Measurements from ENCODE around the gene AAGAB.

The AAGAB gene

GRCh38 chr15:67207555-67208207 lies 46.8 kb downstream of the AAGAB start:
- no peak for DNase-seq

GRCh38 chr15:67202991-67203390 lies 51.5 kb downstream of the AAGAB start:
- DNase-seq: no peak

- no peak for DNase-seq
Observed at GRCh38 chr15:67202091-67202490, 52.4 kb downstream of the AAGAB start.

DNA sequence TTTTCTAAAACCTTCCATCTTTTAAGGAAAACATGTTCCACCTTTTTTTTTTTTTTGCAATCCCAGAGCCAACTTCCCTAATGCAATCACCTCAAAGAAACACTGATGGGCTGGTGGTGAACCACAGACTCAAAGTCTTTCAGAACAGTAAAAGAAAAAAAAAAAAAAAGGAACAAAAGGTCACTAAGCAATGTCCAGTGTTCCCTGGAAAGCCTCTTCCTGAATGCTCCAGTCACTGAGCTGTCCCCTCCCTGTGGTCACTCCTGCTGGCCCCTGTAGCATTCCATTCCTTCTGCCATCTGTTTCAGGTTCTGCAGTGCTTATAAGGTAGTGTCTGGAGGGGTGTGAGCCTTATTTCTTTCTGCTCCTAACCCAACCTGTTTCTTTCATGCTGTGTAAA lies 53.3 kb downstream of the AAGAB start:
- no peak for DNase-seq

DNA sequence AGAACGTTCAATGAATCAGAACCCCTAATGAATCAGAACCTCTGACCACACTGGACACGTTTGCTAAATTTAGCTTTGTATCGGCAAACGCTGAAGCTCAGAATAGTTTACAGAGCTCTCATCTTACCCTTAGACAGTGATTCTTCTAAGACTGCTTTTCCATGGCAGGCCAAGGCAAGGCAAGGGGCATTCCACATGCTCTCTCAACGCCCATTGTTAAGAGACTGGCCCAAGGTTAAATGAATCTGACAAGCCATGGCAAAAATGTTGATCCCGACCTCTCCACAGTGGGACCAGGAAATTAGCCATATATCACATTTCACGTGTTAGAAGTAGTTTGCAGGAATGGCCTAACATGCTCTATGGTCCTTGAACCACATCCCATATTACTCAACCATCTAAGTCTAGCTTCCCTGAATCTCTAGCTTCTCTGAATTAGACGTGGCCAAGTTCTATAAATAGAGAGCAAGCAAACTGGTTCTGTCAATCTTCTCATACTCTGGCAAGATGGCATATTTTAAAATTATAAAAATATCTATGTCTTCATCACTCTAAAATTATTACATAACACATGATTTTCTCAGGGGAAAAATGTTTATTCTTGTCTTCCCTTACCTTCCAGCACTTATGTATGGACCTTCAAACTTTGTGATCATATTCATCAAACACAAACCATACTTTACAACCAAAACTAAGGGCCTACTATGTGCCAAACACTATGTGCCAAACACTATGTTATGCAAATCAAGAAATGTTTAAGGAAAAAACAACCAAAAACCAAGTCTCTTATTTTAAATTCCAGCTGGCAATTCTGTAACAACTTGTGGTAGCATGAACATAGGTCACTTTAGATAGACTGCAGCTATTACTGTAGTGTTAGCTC lies 54.3 kb downstream of the AAGAB start:
- DNase-seq: no peak

DNA sequence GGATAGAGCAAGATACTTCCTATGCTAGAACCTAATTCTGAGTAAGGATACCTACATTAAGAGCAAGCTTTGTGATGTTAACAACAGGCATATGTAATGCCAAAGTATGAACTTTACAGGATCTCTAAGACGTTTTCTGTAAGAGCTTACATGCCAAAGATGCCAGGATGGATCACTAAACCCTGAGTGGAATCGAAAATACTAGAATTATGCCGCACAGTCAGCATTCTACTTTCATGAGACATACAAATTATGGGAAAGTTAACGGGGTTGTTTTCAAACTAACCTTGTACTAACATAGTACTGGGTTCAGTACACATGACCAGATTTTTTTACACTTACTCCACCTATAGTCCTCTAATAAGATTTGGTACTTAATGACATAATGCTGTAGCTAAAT lies 55.1 kb downstream of the AAGAB start:
- no peak for DNase-seq

- DNase-seq: no peak
Observed at GRCh38 chr15:67198157-67198754, 56.2 kb downstream of the AAGAB start.

DNA sequence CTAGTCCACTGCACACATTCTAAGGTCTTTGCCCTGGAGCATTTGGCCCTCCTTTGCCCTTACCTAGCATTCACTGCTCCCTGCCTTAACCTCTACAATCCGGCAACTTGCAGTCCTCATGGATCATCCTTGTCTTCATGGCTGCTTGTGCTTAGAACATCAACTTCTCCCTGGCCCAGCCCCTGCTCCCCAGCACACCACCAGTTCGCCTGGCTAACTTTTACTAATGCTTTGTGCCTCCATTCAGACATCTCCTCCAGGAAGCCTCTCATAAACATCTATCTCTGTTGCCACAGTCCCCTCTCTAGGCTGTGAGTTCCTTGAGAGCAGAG lies 57.1 kb downstream of the AAGAB start:
- no peak for DNase-seq

GRCh38 chr15:67196672-67197363 lies 57.6 kb downstream of the AAGAB start:
- no peak for DNase-seq

- DNase-seq: no peak
Observed at GRCh38 chr15:67196222-67196621, 58.2 kb downstream of the AAGAB start.

DNA sequence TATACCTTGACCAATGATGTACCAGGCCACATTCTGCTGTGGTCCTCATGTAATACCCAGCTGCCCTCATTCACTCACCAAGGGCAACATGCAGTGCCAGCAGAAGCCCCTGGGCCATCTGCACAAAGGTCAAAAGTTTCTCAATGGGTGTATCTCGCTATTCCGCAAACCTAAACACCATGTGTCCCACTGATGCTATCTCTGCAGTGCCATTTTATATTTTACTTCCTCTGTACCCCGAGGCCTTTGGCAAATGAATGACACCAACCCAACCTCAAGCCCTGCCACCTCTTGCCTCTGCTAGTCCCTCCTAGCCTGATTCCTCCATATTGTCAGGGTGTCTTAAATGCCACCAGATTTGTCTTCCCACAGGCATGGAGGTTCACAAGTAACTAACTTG lies 59.2 kb downstream of the AAGAB start:
- no peak for DNase-seq

GRCh38 chr15:67194171-67195114 lies 60.0 kb downstream of the AAGAB start:
- DNase-seq: no peak

- no peak for DNase-seq
Observed at GRCh38 chr15:67193223-67193990, 61.1 kb downstream of the AAGAB start.

DNA sequence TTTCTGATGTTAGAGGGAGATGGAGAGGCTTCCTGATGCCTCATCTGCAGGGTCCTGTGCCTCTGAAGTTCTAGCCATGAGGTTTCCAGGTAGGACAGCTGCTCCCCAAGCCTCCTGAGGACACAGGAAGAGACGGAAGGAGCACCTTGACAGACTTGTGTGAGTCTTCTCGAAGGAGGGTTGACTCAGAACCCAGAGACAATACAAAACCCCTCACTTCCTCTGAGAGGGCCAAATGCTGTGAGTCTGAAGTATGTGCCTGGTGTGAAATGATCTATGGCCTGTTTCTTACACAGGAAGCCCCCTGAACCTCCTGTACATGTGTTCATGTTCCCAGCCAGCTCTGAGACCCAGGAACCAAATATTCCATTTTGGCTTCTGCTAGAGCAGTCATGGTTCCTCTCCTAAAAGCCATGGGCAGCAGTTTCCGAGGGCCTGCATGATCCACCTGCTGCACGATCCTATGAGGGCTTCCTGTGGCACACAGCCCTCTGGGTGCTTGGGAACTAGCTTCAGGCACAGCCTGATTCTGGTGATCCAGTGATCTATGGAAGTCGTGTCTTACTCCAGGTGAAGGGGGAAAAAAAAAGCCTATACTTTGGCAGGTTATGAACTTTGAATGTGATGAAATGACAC lies 62.2 kb downstream of the AAGAB start:
- no peak for DNase-seq

DNA sequence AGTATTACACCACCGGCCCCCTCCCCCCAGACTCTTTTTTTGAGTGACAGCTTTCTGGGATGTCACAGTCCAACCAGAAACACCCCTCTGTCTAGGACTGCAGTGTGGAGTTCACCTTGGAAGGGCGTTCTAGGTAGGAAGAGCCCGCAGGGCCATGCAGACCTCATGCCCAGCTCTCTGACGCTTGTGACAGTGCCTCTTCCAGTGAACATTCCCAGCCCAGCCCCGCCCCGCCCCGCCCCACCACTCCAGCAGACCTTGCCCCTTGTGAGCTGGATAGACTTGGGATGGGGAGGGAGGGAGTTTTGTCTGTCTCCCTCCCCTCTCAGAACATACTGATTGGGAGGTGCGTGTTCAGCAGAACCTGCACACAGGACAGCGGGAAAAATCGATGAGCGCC lies 63.6 kb downstream of the AAGAB start:
- DNase-seq: no peak

GRCh38 chr15:67190326-67190725 lies 64.1 kb downstream of the AAGAB start:
- DNase-seq: no peak

- DNase-seq: no peak
Observed at GRCh38 chr15:67189326-67190051, 65.0 kb downstream of the AAGAB start.

DNA sequence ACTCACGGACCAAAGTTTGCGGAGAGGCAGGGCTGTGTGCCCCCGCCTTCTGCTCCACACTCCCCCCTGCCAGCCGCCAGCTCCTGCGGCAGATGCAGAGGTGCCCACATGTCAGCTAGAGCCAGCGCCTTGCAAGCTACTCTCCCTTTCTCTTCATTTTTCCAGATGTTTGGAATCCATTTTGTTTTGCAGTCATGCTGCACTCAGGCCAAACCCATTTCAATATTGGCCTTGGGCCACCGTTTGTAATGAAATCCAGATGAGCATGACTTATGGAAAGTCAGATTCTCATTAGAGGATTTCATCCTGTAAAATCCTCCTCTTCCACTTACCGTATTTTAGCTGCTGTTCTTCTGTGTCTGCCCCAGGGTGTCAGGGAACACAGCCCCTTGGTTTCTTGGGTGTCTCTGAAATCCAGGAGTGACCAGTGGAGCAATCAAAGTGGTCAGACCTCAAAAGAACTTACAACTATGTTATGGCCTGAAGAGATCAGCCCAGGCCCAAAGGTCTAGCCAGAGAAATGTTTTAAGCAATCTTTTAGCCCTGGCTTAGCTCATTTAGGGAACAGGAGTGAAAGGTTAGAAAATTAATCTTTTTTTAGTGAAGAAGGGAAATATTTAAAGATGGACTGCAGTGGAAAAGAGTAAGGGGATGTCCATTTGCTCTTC lies 65.8 kb downstream of the AAGAB start:
- DNase-seq: no peak

GRCh38 chr15:67187351-67187854 lies 67.1 kb downstream of the AAGAB start:
- no peak for DNase-seq

DNA sequence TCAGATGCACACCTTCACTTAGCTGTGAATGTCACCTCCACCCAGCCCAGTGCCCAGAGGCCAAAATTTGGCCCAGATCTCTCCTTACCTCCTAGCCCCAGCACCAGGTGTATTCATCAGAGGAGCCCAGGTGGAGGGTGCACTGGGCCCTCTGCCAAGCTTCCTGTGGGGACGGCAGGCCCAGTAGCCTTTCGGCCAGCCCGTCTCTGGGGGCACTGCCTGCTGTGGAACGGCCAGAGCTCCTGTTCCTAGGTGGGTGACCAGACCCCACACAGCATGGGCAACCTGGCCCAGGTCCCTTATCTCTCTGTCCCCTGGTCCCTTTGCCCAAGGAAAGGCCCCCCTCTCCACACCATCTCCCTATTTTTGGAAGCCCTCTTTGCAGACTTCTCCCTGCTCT lies 67.8 kb downstream of the AAGAB start:
- no peak for DNase-seq

All from T1000 (cell line).